Measurements from ENCODE around the gene SLC7A10.

- TF ChIP-seq EZH2 (IDR thresholded peaks at IDR 0.05; ENCODE audit: borderline replicate concordance, insufficient read depth, low read length, poor library complexity, severe bottlenecking) (no peak), REST (IDR thresholded peaks at IDR 0.05; ENCODE audit: borderline replicate concordance) (no peak), CTCF (IDR thresholded peaks at IDR 0.05; ENCODE audit: poor library complexity, severe bottlenecking) (no peak), RAD21 (conservative IDR thresholded peaks at IDR 0.05) (no peak), EP300 (conservative IDR thresholded peaks at IDR 0.05; ENCODE audit: poor library complexity, severe bottlenecking) (no peak), TAF1 (IDR thresholded peaks at IDR 0.05; ENCODE audit: low read depth) (no peak), SMC3 (conservative IDR thresholded peaks at IDR 0.05; ENCODE audit: poor library complexity) (no peak), POLR2AphosphoS5 (IDR thresholded peaks at IDR 0.05) (no peak), MXI1 (conservative IDR thresholded peaks at IDR 0.05; ENCODE audit: poor library complexity, severe bottlenecking) (no peak)
Observed at GRCh38 chr19:33227870-33228599, 2.4 kb upstream of the SLC7A10 start.

Data from neural cell (in vitro differentiated cells).